ENCODE data around the gene NFIB.

DNA sequence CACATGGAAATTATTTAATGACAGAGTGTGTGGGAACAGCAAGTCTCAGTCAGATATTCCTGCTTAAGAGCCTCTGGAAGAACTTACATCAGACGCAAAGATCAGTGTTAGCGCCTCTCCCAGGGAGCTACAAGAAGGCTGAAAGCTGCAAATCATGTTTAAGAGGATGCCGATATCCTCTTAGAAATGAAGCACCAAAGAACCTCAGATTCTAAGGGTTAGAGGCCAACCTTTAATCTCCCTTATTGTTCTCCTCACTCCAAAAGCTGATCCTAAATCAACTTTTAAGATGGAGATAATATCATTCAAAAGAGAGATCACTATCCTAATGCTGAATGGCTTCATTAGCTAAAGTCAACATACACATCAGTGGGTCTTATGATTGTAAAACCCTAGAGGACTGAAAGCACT, 160.6 kb downstream of the NFIB start:
- TF ChIP-seq CTCF (IDR thresholded peaks at IDR 0.05): no peak
- no peak for TF ChIP-seq POLR2A (IDR thresholded peaks at IDR 0.05)

Data from uterus (tissue), 2 donors.